HG02981 (cell line): ENCODE data around the gene PITX2.

ENCODE experiments used
- ATAC-seq: cut with Tn5 transposase; IDR thresholded peaks from one replicate; pipeline ENCODE4 v1.9.1; 2021; ENCODE audit warnings: mild to moderate bottlenecking, moderate library complexity; ENCODE audit not compliant: unreplicated experiment

PITX2 gene

DNA sequence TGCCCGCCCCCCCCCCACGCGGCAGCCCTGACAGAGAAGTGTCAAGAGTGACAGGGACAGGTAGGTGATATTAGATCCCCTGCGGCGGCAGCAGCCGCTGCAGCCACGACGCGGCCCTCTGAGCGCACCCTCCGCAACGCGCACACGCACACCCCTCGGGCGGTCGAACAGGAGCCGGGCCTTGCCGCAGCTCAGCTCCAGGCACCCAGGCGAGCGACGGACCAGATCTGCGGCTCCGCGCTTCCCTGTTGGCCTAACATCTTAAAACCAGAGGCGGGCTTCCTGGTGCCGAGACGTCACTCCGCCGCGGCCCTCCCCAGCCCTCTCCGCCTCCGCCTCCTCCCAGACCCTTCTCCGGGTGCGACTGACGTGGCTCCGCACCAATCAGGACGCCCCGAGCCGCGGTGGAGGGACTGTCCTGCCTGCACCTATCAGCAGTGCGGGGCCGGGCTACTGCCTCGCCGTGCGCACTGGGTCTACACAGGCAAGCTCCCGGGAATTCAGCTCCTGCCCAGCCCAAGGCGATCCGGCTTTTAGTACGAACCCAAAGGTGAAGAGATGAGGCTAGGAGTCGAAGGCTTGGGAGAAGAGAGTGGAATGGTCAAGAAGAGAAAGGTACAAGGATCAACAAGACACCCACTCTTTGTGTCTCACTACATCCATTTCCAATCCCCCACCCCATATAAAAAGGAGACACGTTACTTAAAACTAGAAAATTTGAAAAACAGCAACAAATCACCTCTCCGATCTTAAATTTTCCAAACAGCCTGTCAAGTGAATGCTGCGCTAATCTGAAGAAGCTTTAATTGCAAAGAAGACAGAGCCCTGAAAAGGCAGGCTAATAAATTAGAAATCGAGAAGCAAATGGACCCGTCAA, at the start of gene PITX2:
Gene PITX2, minus strand, starts transcription at position 237 of the 877 bp plus-strand sequence. CDS start 617 bp downstream, outside the sequence.
- ATAC-seq = peak; percentile 68

DNA sequence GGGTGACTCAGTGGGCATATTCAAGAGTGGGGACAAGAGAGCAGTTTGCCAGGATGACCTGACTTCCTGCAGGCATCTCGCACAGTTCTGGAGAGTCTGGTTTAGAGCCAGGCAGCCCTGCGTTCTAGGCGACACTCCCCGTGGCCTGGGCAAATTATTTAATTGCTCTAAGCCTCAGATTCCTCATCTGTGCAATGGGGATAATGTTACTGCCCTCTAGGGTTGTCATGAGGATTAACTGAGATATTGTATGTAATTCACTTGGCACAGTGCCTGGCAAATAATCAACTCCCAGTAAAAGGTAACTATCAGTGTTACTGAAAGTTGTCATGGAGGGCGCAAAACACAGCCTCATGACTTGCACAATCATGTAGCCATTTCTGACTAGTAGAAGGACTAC, 48.8 kb upstream of the PITX2 start:
- no peak for ATAC-seq

- no peak for ATAC-seq
Measured at GRCh38 chr4:110669663-110670062, 46.8 kb upstream of the PITX2 start.

DNA sequence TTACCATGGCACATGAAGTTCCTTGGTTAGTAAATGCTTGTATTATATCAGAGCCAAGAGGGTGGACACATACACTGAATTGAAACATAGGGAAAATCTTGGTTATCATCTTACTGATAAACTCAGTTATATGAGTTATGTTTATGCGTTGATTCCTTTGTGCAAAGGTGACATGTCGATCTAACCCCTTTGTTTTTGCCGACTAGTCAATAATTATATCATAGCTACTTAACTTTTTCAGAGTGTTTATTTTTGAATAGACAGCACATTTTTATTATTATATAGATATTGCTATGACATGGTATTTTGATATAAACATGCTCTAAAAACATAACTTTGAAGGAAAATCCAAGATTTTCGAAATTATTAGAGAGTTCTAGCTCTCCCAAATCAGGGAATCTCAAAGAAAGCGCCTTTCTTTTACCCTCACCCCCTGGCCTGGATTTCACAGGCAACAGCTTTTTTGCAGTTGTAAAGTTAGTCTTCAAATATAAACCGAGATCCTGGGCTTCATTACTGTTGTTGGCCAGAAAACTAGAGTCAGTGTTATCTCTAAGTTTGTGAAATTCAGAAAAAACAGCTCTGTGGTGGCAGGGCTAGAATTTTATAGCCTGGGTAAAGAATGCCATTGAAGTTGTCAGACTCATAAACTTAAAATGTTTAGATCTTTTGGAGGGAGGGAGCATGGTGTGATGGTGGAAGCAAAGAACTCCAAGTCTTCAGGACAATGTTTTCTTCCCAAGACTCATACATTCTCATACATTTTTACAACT, 45.8 kb upstream of the PITX2 start:
- no peak for ATAC-seq

DNA sequence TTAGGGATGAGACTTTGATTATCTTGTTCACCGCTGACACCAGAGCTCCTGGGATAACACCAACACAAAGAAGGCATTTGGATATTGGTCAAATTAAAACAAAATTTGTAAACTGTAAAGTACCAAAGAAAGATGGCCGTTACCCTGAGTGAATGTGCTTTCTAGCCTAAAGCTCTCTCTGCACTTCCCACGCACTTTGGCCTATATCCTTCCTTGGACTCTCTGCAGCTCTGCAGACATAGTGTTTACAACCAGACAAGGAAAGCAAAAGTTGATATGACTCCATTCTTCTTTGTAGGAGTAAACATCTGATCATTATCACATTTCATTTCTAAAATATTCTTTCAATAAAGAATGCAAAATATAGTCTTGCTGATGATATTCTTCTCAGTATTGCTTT, 44.8 kb upstream of the PITX2 start:
- ATAC-seq = no peak

DNA sequence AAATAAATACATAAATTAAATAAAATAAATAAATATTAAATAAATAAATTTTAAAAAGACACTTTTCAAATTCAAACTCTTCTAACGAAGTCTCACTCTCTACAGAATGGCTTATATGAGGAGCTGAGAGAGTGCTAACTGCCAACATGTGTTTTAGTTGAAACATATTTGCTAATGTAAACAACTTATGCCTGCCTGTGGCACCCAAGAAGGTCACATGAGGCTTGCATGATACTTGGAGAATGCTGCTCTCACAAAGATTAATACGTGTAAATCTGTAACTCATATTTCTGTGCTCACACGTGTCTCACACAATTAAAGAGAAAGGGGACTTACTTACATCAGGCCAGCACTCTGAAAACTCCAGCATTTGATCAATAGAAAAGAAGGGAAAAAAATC, 43.2 kb upstream of the PITX2 start:
- ATAC-seq = no peak

- no peak for ATAC-seq
Measured at GRCh38 chr4:110663738-110664444, 41.0 kb upstream of the PITX2 start.

- no peak for ATAC-seq
Measured at GRCh38 chr4:110663206-110663605, 40.3 kb upstream of the PITX2 start.

DNA sequence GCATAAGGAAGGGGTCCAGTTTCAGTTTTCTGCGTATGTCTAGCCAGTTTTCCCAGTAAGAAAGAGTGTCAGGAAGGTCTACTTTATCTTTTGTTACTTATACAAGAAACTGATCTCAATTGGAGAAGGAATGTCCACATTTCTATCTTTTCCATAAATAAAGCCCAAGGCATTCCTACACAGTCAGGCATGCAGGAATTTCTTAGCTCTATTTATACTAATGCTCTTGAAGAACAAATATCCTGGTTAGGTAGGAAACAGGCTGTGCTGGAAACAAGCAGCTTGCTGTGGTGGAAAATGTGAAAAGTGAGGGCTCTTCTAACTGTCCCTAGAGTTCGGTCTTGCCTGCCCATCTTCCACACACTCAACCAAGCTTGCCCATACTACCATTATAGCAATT, 37.9 kb upstream of the PITX2 start:
- ATAC-seq = no peak

GRCh38 chr4:110654254-110654635, 31.4 kb upstream of the PITX2 start:
- ATAC-seq = no peak

DNA sequence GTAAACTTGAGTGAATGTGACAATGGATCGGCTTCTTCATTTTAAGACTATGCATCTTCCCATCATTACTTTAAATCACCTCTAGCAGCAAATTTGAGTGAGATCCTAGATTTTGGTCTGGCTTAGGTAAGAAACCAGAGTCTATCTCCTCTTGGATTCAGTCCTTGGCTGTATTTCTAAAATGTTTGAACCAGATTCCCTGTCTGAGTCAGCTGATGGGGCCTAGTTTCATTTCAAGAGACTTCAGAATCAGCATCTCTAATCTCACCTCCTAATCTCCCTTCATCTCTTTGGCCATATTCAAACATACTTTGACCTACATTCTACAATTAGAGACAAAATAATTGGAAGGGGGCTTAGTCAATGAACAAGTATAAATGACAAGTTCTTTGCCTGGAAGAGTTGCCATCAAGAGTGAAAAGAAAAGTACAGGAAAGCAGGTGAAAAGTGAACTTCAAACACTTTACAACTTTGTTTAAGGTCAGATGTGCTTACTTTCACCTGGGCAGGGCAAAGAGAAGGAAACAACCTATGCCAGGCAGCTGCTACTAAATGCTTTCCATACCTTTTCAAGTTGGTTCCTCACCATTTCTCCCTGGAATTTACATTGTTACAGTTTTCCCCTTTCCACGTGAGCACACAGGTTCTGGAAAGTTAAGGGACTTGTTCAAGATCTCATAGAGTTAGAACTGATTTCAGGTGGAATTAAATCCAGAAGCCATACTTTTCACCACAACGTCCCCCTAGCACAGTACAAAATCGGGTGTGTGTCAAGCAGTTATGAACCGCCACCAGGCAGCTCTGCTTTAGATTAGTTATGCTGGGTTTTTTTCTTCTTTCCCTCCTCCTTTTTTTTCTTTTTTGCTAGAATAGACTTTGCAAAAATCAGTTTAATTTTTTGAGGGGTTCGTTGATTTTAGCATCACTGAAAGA, 30.7 kb upstream of the PITX2 start:
- ATAC-seq = no peak

- ATAC-seq = no peak
Measured at GRCh38 chr4:110644008-110644407, 21.1 kb upstream of the PITX2 start.

DNA sequence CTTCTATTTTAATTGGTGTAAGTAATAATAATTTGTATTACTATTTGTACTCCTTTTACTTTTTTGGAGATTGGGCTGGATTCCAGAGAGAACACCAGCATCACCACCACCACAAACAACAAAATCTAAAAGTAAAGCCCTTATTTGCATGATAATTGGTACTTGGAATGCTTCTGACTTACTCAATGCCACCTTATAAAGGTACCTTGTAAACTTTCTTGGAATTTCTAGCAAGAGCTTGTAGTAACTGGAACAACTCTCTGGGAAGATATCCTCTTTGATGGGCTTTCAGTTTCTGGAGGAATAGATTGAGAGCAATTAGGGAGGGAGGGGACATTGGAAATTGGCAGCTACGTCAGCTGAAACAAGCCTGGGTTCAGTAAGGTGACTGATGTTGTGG, 20.2 kb upstream of the PITX2 start:
- no peak for ATAC-seq

GRCh38 chr4:110641218-110641617, 18.3 kb upstream of the PITX2 start:
- ATAC-seq = no peak

DNA sequence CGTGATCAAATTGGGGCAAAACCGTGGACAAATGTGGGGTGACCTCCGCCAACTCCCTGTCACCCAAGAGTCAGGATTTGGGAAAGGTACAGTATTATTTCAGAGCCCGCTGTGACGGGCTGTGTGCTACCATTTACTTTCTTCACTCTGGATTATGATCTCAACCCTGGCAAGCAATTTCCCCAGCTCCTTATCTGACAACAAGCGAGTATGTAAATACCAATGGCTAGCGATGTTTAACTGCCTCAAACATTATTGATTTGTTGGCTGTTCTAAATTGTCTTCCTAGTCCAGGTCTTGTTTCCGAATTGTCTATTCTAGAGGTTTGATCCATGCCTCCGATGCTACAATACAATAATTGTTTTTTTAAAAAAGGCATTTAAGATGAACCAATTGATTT, 17.7 kb upstream of the PITX2 start:
- no peak for ATAC-seq

DNA sequence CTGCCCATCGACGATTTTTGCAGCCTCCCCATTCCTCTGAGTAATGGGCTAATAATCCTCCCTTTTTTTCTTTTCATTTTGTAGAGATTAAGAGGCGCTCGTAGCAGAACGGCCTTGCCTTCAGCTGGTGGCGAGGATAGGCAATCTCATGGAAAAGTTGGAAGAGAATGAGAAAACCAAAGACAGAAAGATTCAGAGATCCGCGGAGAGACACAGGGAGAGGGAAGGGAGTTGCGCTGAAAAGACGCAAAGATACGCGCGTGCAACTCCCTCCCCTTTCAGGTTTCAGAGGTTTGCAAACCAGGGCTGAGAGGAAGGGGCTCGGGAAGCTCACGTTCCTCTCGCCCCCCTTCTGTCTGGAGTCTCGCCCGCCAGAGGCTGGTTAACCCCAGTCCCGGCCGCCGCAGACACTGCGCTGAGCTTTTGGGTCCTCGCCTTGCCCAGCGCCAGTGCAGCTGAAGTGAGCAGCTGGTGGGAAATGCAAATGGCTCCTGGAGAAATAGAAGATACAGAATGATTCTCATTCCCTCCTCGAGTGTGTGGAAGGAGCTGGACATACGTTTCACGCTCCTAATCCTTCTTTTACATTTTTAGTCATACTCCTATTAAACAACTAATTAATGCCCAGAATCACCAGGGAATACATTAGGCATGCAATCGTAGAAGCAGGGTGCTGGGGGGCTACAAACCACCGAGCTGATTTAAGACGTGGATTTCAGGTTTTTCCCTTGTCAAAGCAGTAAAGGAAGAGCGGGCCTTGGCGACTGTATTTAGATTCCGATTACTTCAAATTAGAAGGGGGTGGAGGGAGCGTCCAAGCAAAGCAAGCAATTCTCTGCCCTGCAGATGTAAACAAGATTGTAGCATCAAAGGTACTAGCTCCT, 16.6 kb upstream of the PITX2 start:
- ATAC-seq = no peak

DNA sequence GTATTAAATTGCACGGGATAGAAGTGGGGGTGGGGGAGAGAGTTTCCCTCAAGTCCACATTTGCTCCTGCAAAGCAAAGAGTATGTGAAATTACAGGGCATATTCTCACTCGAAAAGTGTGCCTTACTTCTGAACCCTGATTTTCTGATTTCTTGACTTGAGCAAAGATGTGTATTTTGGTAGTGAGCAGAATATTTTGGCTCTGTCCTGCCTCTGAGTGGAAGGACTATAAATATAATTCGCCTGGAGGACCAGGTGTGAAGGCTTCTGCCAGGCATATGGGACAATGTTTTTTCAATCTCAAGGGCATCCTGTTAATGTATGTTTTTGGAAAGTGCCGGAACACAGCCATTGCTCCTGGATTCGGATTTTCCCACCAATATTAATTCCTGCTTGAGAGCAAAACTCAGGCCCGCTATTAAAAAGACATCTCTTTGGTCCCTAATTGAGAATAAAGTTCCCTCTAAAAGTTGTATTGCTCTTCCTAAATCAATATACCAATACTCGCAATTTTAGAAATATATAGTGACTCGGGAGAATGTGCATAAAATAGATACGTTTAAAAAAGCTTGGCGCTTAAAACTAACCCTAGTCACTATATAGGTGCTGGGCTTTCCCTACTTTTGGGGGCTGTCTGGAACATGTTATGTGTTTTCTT, 15.3 kb upstream of the PITX2 start:
- ATAC-seq = no peak

DNA sequence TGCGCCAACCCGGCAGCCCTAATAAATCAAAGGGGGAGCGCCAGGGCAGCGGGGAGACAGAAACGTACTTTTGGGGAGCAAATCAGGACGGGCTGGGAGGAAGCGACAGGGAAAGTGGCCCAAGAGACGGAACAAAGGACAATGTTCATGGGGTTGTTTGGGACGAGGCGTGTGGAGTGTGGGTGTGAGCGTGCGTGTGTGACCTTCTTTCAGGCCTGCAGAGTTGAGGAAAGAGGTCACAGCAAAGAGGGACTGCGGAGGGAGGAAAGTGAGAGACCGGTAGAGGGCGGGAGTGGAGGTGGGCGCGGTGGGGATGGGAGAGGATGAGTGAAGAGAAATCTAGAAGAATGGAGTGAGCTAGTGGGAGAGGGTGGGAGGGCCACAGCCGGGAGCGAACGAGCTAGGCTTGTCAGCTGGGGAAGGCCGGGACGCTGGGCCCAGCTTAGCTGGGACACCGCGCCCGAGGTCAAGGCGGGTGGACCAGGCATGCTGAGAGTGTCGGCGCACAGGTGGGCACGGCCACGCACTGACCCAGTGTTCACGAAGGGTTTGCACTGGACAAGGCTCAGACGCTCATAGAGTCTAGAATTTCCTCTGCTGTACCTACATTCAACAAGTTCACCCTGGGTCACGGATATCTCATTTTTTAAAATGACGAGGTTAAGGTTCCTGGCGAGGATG, 14.7 kb upstream of the PITX2 start:
- ATAC-seq = no peak
